GM12875 (cell line): ENCODE data around the gene SLC22A2.
"Not testable (repeated sequence)": the region's sequence is repeated elsewhere in the genome, so short reads cannot be mapped to it uniquely, and the experiment has no call there.

Experiments
- H3K4me3 ChIP-seq: one replicate; pipeline ENCODE4 v1.5.1; 2011; ENCODE audit warnings: low read depth, low read length, control low read depth
- CTCF ChIP-seq: IDR thresholded peaks from 2 replicates; pipeline ENCODE4 v1.5.1; 2011; ENCODE audit warnings: low read depth, mild to moderate bottlenecking, control low read depth, inconsistent platforms, low read length, moderate library complexity, borderline replicate concordance; ENCODE audit not compliant: insufficient read depth

The SLC22A2 gene

GRCh38 chr6:160238278-160238711 is 20.3 kb downstream of the SLC22A2 start:
- TF ChIP-seq CTCF = no peak
- H3K4me3 ChIP-seq = no peak overlapping the region

- H3K4me3 ChIP-seq = not testable (repeated sequence)
Measured at GRCh38 chr6:160237597-160238275, 20.9 kb downstream of the SLC22A2 start.

GRCh38 chr6:160236235-160236872 is 22.3 kb downstream of the SLC22A2 start:
- not testable (repeated sequence) for H3K4me3 ChIP-seq

- not testable (repeated sequence) for H3K4me3 ChIP-seq
Measured at GRCh38 chr6:160233950-160234640, 24.5 kb downstream of the SLC22A2 start.

- TF ChIP-seq CTCF = no peak
- H3K4me3 ChIP-seq = no peak overlapping the region
Measured at GRCh38 chr6:160227769-160228161, 30.9 kb downstream of the SLC22A2 start.

- no peak for TF ChIP-seq CTCF
- H3K4me3 ChIP-seq = no peak overlapping the region
Measured at GRCh38 chr6:160227038-160227768, 31.4 kb downstream of the SLC22A2 start.

- H3K4me3 ChIP-seq = no peak overlapping the region
- TF ChIP-seq CTCF = no peak
Measured at GRCh38 chr6:160226118-160226591, 32.5 kb downstream of the SLC22A2 start.

- no peak for TF ChIP-seq CTCF
- no peak overlapping the region for H3K4me3 ChIP-seq
Measured at GRCh38 chr6:160224639-160225237, 33.9 kb downstream of the SLC22A2 start.
